K562 (cell line): ENCODE measurements around the gene PPM1H. TPM values are rescaled to one million over a fixed set of nuclear protein-coding genes. Genes with fewer than 3 reads are reported as not detected.

Experiments used
- ATAC-seq: fragments of 200-7000 bp; cut with Tn5 transposase; 3 replicates; pipeline ENCODE4 v1.9.1; 2020; ENCODE audit warnings: moderate library complexity
- BruUV-seq: library from RNA; stranded (reverse); fragments of 400-500 nt; replicated peaks from 2 replicates; lab custom pipeline; 2021; lab: Mats Ljungman, UMichigan
- CTCF ChIA-PET: fragments of 300-600 bp; formaldehyde crosslinking; extraction: SDS; loops from one replicate; lab custom pipeline; 2021; ENCODE audit warnings: low intra/inter-chr PET ratio; lab: Yijun Ruan, JAX
- POLR2A ChIA-PET: fragments of 300-600, 350-650 bp; sonication (Branson Sonifier 250); formaldehyde crosslinking; extraction: SDS; loops from one replicate; lab custom pipeline; 2021; ENCODE audit warnings: antibody characterized with exemption, inconsistent platforms; lab: Yijun Ruan, JAX
- DNase-seq, 4 experiments: peaks; one replicate each; pipeline versions ENCODE4 v3.0.0 to v3.0.0-alpha.2; 2011 to 2018; ENCODE audit warnings: low spot score in 3 of 4, mixed read lengths in 3 of 4; ENCODE audit errors: extremely low read depth in 1 of 4
- FAIRE-seq: peaks from 2 replicates; lab custom pipeline; 2011; peaks lifted over from hg19 to GRCh38; lab: Jason Lieb, UNC
- H2AFZ ChIP-seq: 2 replicates; pipeline ENCODE4 v1.6.0; 2011; ENCODE audit warnings: low read depth, low read length, control low read depth, inconsistent platforms
- H3K27ac ChIP-seq: fragments of 200-600 bp; 3 replicates; pipeline ENCODE4 v1.8.0; 2011; ENCODE audit warnings: low read depth, mild to moderate bottlenecking, control low read depth, inconsistent platforms, low read length, moderate library complexity, mixed read lengths; ENCODE audit errors: extremely low read depth
- H3K27me3 ChIP-seq, 2 experiments: fragments of 300-600 bp in 1 of 2; 2 replicates in 1 of 2; 3 replicates in 1 of 2; pipeline versions ENCODE4 v1.6.0 to v1.8.0; 2011; ENCODE audit warnings: inconsistent platforms in 2 of 2, low read length in 2 of 2, mild to moderate bottlenecking in 1 of 2, mixed read lengths in 1 of 2, moderate library complexity in 1 of 2; ENCODE audit not compliant: control insufficient read depth in 2 of 2, insufficient read depth in 2 of 2
- H3K36me3 ChIP-seq: fragments of 300-600 bp; 3 replicates; pipeline ENCODE4 v1.8.0; 2011; ENCODE audit warnings: mild to moderate bottlenecking, low read length, inconsistent platforms; ENCODE audit not compliant: control insufficient read depth, insufficient read depth
- H3K4me1 ChIP-seq, 2 experiments: fragments of 200-600 bp in 1 of 2; replicated peaks in 1 of 2; 2 replicates in 1 of 2; 3 replicates in 1 of 2; pipeline versions ENCODE4 v1.5.1 to v1.8.0; 2011; ENCODE audit warnings: inconsistent platforms in 2 of 2, low read length in 2 of 2, mild to moderate bottlenecking in 1 of 2, mixed read lengths in 1 of 2, moderate library complexity in 1 of 2; ENCODE audit not compliant: control insufficient read depth in 2 of 2, insufficient read depth in 2 of 2
- H3K4me2 ChIP-seq: 2 replicates; pipeline ENCODE4 v1.6.1; 2011; ENCODE audit warnings: low read length, control low read depth, inconsistent platforms, mixed read lengths; ENCODE audit not compliant: insufficient read depth
- H3K4me3 ChIP-seq: fragments of 200-600 bp; sonication (generic), shearing (Covaris generic); 2 replicates; pipeline ENCODE4 v1.5.1; 2016; ENCODE audit warnings: control low read depth, inconsistent platforms
- H3K79me2 ChIP-seq: fragments of 200-600 bp; 3 replicates; pipeline ENCODE4 v1.8.0; 2011; ENCODE audit warnings: low read length, inconsistent platforms; ENCODE audit not compliant: control insufficient read depth, insufficient read depth
- H3K9ac ChIP-seq, 2 experiments: 2 replicates each; pipeline versions ENCODE4 v1.6.0 to v1.6.1; 2011; ENCODE audit warnings: low read depth in 2 of 2, low read length in 2 of 2, control low read depth in 1 of 2, inconsistent platforms in 1 of 2, mild to moderate bottlenecking in 1 of 2, mixed read lengths in 1 of 2; ENCODE audit not compliant: insufficient read depth in 1 of 2
- H3K9me1 ChIP-seq: one replicate; pipeline ENCODE4 v1.6.0; 2011; ENCODE audit warnings: inconsistent platforms, mild to moderate bottlenecking, low read length, moderate library complexity; ENCODE audit not compliant: control insufficient read depth, insufficient read depth
- H3K9me3 ChIP-seq: replicated peaks from 2 replicates; pipeline ENCODE4 v1.5.1; 2011; ENCODE audit warnings: low read depth, low read length, inconsistent platforms; ENCODE audit not compliant: control insufficient read depth, insufficient read depth
- H4K20me1 ChIP-seq: replicated peaks from 2 replicates; pipeline ENCODE4 v1.6.1; 2011; ENCODE audit warnings: low read length, inconsistent platforms, mixed read lengths; ENCODE audit not compliant: control insufficient read depth, insufficient read depth
- DDX20 ChIP-seq: fragments of 450-650 bp; IDR thresholded peaks from 2 replicates; pipeline ENCODE4 v1.6.1; 2016; ENCODE audit warnings: missing genetic modification characterization, low read depth, mild to moderate bottlenecking, missing compliant biosample characterization, moderate library complexity
- FOXA3 ChIP-seq, 2 experiments: fragments of 450-650 bp in 1 of 2; sonication (generic) in 1 of 2; formaldehyde crosslinking; IDR thresholded peaks in 1 of 2; conservative IDR thresholded peaks in 1 of 2; 2 replicates each; pipeline versions ENCODE4 v1.4.0 to v1.8.0; 2020 to 2022; ENCODE audit warnings: mild to moderate bottlenecking in 2 of 2, missing genetic modification reagents in 1 of 2
- RAD21 ChIP-seq, 2 experiments: fragments of 250-450 bp in 1 of 2; fragments of 450-650 bp in 1 of 2; sonication (Bioruptor Pico) in 1 of 2; formaldehyde crosslinking in 1 of 2; IDR thresholded peaks in 1 of 2; conservative IDR thresholded peaks in 1 of 2; 2 replicates each; pipeline versions ENCODE4 v1.4.0 to v1.8.0; 2020 to 2022; ENCODE audit warnings: mild to moderate bottlenecking in 2 of 2, moderate library complexity in 1 of 2
- SMC3 ChIP-seq: conservative IDR thresholded peaks from 2 replicates; pipeline ENCODE4 v1.6.1; 2011; ENCODE audit warnings: low read depth, low read length, improper control_type of control experiment; ENCODE audit not compliant: insufficient read depth
- WGBS: fragments of 100-300 bp; shearing (Covaris generic); methylation state at CpG from one replicate; pipeline ENCODE4 v1.1.6; 2016; ENCODE audit warnings: low coverage, mixed read lengths; ENCODE audit not compliant: insufficient coverage; ENCODE audit errors: missing lambda C conversion rate; 5-methylcytosine and 5-hydroxymethylcytosine counted together
- in situ Hi-C: fragments of 300-500 bp; cut with MboI; formaldehyde crosslinking; loops from 4 replicates; pipeline ENCODE4 v1.15.0; 2018; ENCODE audit warnings: inconsistent platforms, mixed read lengths
- intact Hi-C: fragments of 100-400 bp; cut with micrococcal nuclease; formaldehyde crosslinking; loops from 2 replicates; pipeline ENCODE4 v1.14.2; 2022
- polyA plus RNA-seq, 8 experiments: library from polyadenylated mRNA; depleted of rRNA in 4 of 8; stranded (reverse) in 5 of 8; unstranded in 3 of 8; fragments of >200 nt; fragmentation: Nextera tagmentation in 2 of 8; fragmentation: Illumina TruSeq in 1 of 8; extraction: Ambion mirVana in 2 of 8; extraction: Trizol in 1 of 8; gene quantifications; 2 replicates each; pipeline versions ENCODE4 v1.2.1 to v1.2.3, GENCODE V29; 2011 to 2014; ENCODE audit warnings: inconsistent platforms in 1 of 8, missing spikeins in 1 of 8
- total RNA-seq, 7 experiments: library from RNA; depleted of rRNA in 6 of 7; stranded (reverse); fragments of >200 nt in 6 of 7; fragmentation: Illumina TruSeq in 2 of 7; extraction: Trizol in 2 of 7; gene quantifications; 2 replicates each; pipeline versions ENCODE4 v1.2.1 to v1.2.3, GENCODE V29; 2011 to 2021; ENCODE audit warnings: low replicate concordance in 1 of 7
- TF ChIP-seq, protein P1 (sequence below), 3 experiments: IDR thresholded peaks in 2 of 3; conservative IDR thresholded peaks in 1 of 3; 2 replicates each; pipeline ENCODE4 v1.5.1; 2011 to 2012; ENCODE audit warnings: low read length in 3 of 3, mild to moderate bottlenecking in 3 of 3, control low read depth in 2 of 3, improper control_type of control experiment in 1 of 3, inconsistent platforms in 1 of 3, low read depth in 1 of 3, mixed read lengths in 1 of 3, moderate library complexity in 1 of 3; ENCODE audit not compliant: insufficient read depth in 2 of 3
- TF ChIP-seq, protein P2 (sequence below), 2 experiments: fragments of 450-650 bp; formaldehyde crosslinking in 1 of 2; IDR thresholded peaks; 2 replicates each; pipeline versions ENCODE4 v1.4.0 to v1.6.1; 2014 to 2020; ENCODE audit warnings: mild to moderate bottlenecking in 2 of 2, borderline replicate concordance in 1 of 2, low read depth in 1 of 2

PPM1H gene
- total and polyA plus RNA-seq, 9 of the 15 experiments (the other 6 are each of a cell fraction or from before 2014, with no cell fraction given): 5.3 to 29.3 (median 11.3) TPM

DNA sequence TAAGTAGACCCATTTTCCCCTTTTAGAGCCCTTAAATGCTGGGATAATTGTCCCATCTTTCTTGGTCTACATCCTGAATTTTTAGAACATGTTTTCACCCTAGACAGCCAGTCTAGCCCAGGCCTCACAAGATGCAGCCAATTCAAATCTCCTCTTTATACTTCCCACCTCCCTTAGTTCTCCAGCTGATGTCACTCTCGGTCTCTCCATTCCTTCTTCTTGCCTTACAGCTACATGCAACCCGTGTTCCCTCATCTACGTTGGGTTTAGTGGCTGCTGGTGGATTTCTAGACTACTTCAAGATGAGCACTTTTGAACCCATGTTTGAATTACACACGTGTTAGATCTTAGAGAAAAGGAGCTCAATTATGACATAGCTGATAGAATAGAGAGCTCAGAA, 132.0 kb downstream of the PPM1H start:
- no peak overlapping the region for H3K4me2 ChIP-seq
- no peak; the same call in 2 of the 3 replicates for ATAC-seq
- H3K27ac ChIP-seq: no peak overlapping the region
- WGBS: 42% methylated on average over 4 of the region's 4 CpGs
- H2AFZ ChIP-seq: no peak overlapping the region
- H3K79me2 ChIP-seq: no peaks in the 10 kb centered on the region
- CTCF ChIA-PET: no interaction called here
- H3K4me1 ChIP-seq: peaks cover 0 to 7% of the 10 kb centered on the region in 2 experiments; a peak in 1 of 5 replicates
- no peaks in the 10 kb centered on the region for H3K27me3 ChIP-seq
- no peak overlapping the region for H3K9ac ChIP-seq
- peak; percentile 77 for FAIRE-seq
- TF ChIP-seq, protein P1, sequence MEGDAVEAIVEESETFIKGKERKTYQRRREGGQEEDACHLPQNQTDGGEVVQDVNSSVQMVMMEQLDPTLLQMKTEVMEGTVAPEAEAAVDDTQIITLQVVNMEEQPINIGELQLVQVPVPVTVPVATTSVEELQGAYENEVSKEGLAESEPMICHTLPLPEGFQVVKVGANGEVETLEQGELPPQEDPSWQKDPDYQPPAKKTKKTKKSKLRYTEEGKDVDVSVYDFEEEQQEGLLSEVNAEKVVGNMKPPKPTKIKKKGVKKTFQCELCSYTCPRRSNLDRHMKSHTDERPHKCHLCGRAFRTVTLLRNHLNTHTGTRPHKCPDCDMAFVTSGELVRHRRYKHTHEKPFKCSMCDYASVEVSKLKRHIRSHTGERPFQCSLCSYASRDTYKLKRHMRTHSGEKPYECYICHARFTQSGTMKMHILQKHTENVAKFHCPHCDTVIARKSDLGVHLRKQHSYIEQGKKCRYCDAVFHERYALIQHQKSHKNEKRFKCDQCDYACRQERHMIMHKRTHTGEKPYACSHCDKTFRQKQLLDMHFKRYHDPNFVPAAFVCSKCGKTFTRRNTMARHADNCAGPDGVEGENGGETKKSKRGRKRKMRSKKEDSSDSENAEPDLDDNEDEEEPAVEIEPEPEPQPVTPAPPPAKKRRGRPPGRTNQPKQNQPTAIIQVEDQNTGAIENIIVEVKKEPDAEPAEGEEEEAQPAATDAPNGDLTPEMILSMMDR (IDR thresholded peaks at IDR 0.05 in 2 of 3, conservative IDR thresholded peaks at IDR 0.05 in 1 of 3; ENCODE audit: insufficient read depth in 2 of 3, low read depth in 1 of 3, low read length in 3 of 3): peak in 2 of 3 experiments; percentile 18 to 39; a peak in 3 of 6 replicates
- TF ChIP-seq FOXA3 (CRISPR knock-in tag; conservative IDR thresholded peaks at IDR 0.05 in 1 of 2, IDR thresholded peaks at IDR 0.05 in 1 of 2): no peak
- 0 out of 2 replicates have a peak, but pooled peaks have one; percentile 25 for TF ChIP-seq SMC3
- no peak for TF ChIP-seq DDX20 (tag)
- TF ChIP-seq, protein P2, sequence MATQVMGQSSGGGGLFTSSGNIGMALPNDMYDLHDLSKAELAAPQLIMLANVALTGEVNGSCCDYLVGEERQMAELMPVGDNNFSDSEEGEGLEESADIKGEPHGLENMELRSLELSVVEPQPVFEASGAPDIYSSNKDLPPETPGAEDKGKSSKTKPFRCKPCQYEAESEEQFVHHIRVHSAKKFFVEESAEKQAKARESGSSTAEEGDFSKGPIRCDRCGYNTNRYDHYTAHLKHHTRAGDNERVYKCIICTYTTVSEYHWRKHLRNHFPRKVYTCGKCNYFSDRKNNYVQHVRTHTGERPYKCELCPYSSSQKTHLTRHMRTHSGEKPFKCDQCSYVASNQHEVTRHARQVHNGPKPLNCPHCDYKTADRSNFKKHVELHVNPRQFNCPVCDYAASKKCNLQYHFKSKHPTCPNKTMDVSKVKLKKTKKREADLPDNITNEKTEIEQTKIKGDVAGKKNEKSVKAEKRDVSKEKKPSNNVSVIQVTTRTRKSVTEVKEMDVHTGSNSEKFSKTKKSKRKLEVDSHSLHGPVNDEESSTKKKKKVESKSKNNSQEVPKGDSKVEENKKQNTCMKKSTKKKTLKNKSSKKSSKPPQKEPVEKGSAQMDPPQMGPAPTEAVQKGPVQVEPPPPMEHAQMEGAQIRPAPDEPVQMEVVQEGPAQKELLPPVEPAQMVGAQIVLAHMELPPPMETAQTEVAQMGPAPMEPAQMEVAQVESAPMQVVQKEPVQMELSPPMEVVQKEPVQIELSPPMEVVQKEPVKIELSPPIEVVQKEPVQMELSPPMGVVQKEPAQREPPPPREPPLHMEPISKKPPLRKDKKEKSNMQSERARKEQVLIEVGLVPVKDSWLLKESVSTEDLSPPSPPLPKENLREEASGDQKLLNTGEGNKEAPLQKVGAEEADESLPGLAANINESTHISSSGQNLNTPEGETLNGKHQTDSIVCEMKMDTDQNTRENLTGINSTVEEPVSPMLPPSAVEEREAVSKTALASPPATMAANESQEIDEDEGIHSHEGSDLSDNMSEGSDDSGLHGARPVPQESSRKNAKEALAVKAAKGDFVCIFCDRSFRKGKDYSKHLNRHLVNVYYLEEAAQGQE (IDR thresholded peaks at IDR 0.05; ENCODE audit: borderline replicate concordance): peak; percentile 54; the same call in 1 of the 2 replicates
- TF ChIP-seq, protein P2 (CRISPR knock-in tag; IDR thresholded peaks at IDR 0.05; ENCODE audit: low read depth): no peak
- peak in 1 of 2 experiments; percentile 59; a peak in 3 of 4 replicates for TF ChIP-seq RAD21 (CRISPR knock-in tag; conservative IDR thresholded peaks at IDR 0.05 in 1 of 2, IDR thresholded peaks at IDR 0.05 in 1 of 2)
- no peaks in the 10 kb centered on the region for H3K9me1 ChIP-seq
- H3K4me3 ChIP-seq: no peak overlapping the region
- peaks cover 9% of the 10 kb centered on the region; the same call in 1 of the 3 replicates for H3K36me3 ChIP-seq
- H4K20me1 ChIP-seq: no peaks in the 10 kb centered on the region
- no TSS peak for BruUV-seq
- H3K9me3 ChIP-seq: no peaks in the 10 kb centered on the region
- DNase-seq: peak in 1 of 4 experiments; percentile 18
- intact Hi-C loops: no loop called here
- POLR2A ChIA-PET: no interaction called here
- in situ Hi-C loops: loop anchor here (5.0 kb wide), 1 partner anchor 221 kb away; no protein-coding TSS in a partner anchor
